Measurements from ENCODE around the gene LCN9.
A peak's percentile ranks its signal among the peaks of the same experiment; 100 is the strongest.

The LCN9 gene

DNA sequence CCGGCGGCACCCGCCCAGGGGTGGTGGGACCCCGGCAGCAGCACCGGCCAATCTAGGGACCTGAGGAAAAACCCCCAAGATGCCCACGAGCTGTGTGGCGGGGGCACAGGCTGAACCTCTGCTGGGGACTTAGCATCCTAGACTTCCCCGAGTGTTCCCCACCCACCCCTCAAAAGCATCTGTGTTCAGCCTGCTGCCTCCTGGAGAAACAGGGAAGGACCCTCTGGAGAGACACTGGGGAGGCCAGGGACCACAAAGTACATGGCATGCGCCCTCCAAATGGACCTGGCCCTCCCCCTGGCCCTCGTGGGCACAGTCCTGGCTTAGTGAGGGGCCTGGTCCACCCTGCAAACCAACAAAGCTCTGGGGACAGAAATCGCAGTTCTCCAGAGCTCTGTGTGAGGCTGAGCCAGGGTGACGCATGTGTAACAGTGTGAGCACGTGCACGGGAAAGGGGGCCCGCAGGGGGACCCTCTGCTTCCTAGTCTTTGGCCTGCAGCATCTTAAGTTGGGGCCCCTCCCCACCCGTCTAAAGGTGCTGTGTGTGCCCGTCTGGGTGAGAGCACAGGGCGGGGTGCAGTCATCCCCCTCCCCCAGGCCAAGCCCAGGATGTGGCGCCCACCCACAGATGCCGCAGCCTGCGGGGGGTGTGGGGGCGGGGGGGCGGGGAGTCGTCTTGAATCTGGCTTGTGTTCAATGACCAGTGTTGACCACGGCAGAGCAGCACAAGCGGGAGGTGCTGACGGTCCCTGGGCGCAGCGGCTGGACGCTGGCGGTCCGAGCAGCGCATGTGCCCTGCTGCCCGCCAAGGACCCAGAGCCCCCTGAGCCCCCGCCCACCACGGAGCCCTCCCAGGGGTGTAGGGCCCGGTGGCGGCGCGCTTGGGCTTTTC lies 38.2 kb downstream of the LCN9 start:
- no peak for DNase-seq

DNA sequence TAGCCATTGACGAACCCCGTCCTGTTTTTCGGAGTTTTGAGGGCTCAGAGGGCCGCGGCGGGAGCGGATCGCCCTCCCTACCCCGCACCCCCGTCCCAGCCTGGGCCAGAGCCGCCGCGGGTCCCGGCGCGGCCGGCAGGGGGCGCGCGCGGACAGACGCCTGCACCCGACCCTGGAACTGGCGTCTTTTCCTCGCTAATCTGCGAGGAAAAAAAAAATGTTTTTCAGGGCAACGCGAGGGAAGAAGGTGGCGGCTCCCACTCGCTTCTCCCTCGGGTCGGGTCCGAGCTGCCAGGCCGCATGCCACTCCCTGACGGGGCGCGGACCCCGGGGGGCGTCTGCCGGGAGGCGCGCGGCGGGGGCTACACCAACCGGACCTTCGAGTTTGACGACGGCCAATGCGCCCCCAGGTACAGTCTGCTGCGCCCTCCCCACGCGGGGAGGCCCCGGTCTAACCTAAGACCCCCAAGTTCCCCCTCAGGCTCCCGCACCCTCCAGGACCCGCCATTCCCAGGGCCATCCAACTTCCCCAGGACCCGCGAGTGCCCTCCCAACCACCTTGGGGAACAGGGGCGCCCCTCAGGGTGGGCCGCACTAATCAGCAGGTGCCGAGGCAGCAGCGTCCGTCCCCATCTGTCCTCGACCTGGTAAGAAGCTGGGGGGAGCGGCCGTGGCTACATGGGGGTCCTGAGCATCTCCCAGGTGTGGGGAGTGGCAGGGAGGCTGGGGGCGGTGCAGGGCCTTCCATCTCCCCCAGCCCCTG lies 39.0 kb downstream of the LCN9 start, which contains the start of gene KCNT1:
Gene KCNT1, plus strand, starts transcription at position 227 of the 763 bp plus-strand sequence. Its CDS starts 74 bp downstream, at position 301.
- peak in 3 of 4 experiments; percentile 12 to 33 (median 20) for DNase-seq

DNA sequence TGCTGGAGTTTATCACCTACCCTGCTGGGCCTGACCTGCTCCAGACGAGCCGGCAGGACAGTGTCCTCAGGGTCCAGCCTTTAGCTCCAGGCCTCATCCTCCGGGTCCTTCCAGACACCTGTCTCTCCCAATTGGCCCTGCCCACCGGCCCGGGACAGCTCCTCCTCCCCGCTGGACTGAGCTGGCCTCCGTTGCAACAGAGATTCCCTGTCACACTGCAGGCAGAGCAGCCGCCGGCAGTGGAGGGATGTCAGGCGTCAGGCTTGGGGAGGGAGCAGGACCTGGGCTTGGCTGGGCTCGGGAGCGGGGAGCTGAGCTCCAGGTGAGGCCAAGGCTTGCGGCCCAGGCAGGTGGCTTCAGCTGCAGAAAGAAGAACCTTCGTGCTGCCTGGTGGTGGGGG lies 40.6 kb downstream of the LCN9 start:
- no peak for DNase-seq

DNA sequence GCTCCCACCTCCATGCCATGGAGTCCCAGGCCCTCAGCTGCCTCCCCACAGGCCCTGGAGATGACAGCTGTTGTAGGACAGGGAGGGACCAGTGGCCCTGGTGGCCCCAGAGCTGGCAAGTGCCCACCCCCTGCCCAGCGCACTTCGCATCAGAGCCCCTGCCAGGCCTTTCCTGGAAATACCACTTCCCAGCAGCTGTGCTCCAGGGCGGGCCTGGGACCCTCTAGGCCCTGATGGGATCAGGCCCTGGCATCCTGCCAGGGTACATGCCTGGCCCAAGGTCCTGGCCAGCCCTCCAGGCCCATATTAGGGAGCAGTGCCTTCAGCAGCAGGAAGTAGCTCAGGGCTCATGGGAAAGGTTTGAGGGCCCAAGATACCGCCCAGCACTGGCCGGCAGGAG lies 41.4 kb downstream of the LCN9 start:
- DNase-seq: no peak

DNA sequence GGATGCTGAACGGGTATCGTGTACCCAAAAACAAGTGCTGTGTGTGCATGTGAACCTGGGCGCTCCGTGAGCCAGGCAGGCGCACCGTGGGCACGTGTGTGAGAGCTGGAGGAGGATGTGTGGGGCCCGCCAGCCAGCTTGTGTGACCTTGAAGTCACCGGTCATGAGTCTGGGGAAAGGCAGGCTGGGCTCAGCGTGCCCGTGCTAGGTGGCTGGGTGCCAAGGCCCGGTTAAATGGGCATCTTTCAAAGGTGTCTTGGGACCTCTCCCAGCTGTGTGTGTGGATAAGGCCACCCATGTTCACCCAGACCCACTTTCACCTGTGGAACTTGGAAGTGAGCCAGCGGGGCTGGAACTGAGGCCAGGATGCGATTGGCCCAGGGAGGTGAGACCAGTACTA lies 42.3 kb downstream of the LCN9 start:
- DNase-seq: no peak

DNA sequence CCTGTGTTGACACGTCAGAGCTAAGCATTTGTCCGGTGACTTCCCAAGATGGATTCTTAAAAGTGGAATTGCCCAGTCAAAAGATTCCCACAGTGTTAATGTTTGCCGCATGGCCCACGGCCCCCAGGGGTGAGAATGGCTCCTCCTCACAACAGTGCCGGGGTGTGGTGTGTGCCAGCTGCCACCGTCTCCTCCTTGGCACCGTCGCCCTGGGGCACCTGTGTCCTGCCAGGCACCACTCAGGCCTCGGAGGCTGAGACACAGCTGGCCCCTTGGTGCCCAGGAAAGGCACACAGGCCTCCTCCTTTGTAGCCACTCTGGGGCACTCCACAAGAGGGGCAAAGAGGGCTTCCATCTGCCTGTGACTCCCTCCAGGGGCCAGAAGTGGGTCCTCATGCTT lies 43.2 kb downstream of the LCN9 start:
- no peak for DNase-seq

DNA sequence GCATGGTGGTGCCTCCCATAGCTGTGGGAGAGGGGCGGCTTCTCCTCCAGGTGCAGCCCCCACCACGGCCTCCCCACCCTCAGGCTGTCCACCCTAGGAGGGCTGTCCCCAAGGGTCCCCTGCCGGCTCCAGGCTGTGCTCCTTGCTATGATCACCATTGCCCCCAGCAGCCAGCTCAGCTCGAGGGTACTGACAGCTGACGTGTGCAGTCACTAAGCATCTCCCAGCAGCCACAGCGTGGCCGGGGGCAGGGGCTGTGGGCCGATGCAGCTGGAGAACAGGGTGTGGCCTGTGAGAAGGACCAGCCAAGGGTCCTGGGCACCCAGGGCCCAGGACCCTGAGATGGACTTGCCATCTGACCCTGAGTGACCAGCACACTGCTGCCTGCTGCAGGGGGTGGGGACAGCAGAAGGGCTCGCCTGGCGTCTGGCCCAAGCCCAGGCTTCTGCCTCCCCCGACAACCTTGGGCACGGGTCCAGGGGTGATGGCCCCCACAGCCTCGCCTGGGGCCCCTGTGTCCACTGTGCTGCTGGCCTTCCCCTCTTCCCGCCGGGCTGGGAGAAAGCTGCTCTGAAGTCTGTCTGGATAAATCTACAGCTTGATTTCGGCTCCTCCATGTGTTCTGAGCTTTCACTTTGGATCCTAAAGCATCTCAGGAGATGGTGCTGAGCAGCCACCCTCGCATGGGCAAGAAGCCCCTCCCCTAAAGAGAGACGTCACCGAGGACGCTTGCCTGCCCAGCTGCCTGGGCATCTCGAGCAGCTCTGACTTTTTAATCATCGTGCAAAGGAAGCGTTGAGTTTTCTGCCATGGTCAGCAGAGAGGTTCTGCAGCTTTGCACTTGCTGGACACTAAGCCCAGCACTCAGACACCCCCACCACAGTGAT lies 44.4 kb downstream of the LCN9 start:
- no peak for DNase-seq

DNA sequence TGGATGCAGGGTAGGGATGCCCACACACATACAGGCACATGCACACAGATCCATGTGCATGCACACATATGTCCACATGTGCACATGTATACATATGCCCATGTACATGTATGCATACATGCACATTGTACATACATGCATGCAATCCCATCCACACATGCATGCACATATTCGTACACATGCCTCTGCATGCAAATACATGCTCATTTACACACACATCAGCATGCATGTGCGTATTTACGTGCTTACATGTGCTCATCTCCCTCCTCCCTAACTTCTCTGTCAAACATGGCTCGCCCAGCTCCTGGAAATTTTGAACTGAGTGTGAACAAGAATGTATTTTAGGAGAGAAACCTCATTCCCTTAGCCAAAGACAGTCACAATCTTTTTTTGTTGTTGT lies 45.1 kb downstream of the LCN9 start:
- DNase-seq: no peak

DNA sequence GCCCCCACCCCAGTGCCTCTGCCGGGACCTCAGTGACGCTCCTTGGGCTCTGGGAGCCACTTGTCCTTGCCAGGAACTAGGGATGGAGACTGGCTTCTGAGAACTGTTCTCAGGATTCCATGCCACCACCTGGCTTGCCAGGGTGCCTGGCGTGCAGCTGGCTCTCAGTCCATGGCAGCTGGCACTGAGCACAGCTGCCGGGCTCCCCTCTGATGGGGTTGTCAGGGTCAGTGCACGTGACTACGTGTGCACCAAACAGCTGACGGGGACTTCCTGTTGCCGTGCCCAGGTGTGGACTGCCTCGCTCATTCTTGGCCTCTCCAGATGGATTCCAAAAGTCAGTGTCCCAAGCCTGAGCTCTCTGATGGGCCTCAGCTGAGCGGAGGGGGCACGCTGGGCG lies 48.3 kb downstream of the LCN9 start:
- no peak for DNase-seq

DNA sequence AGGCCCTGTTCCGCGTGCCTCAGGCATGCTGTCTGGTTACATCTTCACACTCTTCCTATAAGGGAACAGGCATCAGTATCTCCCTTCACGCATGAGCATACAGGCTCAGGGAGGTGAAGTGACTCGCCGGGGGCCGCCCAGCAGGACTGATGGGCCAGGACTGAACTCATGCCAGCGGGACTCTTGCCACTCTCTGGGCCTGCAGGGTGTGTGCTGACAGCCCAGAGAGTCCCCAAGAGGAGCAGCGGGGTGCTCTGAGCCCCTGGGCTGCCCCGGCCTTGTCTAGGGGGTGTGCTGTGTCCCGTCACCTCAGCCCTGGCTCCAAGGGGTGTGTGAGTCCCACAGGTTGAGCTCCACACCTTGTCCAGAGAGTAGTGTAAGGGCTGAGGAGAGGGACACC lies 48.8 kb downstream of the LCN9 start:
- no peak for DNase-seq

DNA sequence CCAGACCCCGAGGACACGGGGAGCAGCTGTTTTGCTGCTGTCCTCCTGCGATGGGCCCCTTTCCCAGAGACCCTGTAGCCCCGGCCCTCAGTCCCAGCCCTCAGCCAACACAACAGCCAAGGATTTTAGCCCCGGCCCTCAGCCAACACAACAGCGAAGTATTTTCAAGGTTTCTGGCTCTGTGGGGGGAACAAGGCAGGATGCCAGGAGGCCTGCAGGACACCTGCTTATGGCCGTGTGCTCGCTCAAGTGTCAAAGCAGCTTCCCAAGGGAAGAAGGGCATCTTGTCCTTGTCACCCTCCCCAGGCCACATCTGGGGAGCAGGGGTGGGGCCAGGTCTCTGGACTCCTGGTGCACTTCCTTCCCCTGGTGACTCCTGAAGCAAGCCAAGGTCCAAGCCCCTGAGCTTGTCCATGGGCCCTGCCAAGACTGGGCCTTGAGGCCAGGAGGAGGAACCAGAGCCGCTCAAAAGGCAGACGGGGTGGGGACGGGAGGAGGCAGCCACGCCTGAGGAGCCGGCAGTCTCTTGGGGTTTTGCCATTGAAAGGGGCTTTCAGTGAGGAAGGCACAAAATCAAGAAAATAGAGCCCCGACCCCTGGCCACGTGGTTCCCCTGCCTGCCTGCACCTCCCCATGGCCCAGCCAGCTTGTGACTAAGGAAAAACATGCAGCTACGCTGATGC lies 49.6 kb downstream of the LCN9 start:
- DNase-seq: no peak

DNA sequence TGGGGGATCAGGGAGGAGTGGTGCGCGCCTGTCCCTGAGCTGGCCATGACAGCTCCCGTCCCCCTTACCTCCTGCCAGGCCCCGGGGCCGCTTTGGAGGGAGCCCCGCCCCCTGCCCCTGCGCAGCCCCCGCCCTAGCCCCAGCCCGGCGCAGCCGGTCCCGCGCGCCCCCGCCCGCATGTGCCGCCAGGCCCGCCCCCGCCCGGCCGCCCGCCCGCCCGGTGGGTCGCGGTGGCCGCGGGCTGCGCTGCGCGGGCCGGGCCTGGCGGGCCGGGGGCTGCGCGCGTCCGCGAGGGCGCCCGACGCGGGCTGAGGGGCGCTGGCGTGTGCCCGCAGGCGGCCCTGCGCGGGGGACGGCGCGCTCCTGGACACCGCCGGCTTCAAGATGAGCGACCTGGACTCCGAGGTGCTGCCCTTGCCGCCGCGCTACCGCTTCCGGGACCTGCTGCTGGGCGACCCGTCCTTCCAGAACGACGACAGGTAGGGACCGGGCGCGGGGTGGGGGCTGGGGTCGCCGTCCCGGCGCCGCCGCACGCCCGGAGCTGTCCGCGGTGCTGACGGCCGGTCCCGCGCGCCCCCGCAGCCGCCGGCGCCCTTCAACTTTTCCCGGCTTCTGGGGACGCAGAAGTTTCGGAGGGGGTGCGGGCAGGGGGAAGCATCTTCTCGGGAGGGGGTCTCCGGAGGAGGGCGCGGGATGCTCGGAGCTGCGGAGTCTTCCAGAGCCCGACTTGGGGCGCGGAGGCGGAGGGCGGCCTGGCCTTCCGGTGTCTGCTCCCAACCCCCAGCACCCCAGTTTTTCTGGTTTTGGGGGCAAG lies 51.3 kb downstream of the LCN9 start:
- no peak for DNase-seq

DNA sequence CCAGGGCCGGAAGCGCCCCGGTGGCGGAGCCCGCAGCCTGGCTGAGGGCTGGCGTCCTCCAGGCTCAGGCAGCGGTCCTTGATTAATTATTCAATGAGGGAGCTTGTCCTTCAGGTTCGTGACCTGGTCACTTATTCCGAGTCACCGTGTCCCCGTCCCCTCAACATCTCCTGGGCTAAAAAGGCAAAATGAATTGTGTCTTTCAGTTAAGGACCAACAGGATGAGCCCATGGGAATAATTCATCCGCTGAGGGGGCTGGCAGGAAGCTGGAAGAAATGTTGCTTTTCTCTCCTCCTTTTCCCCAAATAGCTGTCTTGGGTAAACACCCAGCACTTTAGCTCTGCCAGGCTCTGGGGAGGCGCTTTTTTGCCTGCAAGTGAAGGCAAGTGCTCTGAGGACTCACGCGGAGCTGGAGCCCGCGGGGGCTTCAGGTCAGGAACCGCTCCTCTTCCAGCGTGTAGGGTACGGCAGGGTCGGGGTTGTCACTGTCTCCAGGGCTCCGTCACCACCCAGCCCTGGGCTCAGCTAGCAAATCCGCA lies 52.0 kb downstream of the LCN9 start:
- no peak for DNase-seq

DNA sequence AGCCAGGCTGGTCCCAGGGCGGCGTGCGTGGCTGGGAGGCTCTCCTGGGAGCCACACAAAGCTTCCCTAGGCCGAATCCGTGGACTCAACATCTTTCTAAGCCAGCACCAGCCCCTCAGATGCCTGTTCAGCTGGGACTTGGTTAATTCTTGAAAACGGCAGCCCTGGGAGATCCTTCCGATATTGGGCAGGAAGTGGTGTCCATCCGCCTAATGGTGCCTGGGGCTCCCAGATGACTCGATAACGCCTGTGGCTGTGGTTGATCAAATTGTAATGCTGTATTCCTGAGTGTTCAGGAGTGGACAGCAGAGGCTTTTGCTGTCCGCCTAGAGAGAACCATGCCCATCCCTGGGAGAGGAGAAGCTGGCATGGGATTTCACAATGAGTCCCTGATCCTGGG lies 52.9 kb downstream of the LCN9 start:
- no peak for DNase-seq

Measured in activated CD4-positive, CD25-positive, alpha-beta regulatory T cell (primary cell).